GM23248 (cell line): ENCODE data around the gene GLI1. TPM values are rescaled to one million over a fixed set of nuclear protein-coding genes. Genes with fewer than 3 reads are reported as not detected.

Source experiments
- DNase-seq: peaks from one replicate; pipeline ENCODE4 v3.0.0-alpha.2; 2015
- H2AFZ ChIP-seq: fragments of 200-600 bp; sonication (generic); 2 replicates; pipeline ENCODE4 v1.6.1; 2016; ENCODE audit warnings: antibody characterized with exemption
- H3F3A ChIP-seq: fragments of 200-600 bp; sonication (generic); 2 replicates; pipeline ENCODE4 v1.6.1; 2016; ENCODE audit warnings: mild to moderate bottlenecking, antibody characterized with exemption, mixed run types; ENCODE audit not compliant: insufficient read depth
- H3K27ac ChIP-seq: fragments of 200-600 bp; sonication (generic); 2 replicates; pipeline ENCODE4 v1.5.1; 2016; ENCODE audit warnings: mild to moderate bottlenecking
- H3K27me3 ChIP-seq: fragments of 200-600 bp; sonication (generic); replicated peaks from 2 replicates; pipeline ENCODE4 v1.6.1; 2016; ENCODE audit warnings: mild to moderate bottlenecking; ENCODE audit not compliant: insufficient read depth
- H3K36me3 ChIP-seq: fragments of 200-600 bp; sonication (generic); 2 replicates; pipeline ENCODE4 v1.6.1; 2016; ENCODE audit warnings: low read depth, mild to moderate bottlenecking
- H3K4me1 ChIP-seq: fragments of 200-600 bp; sonication (generic); 2 replicates; pipeline ENCODE4 v1.6.1; 2016; ENCODE audit warnings: mild to moderate bottlenecking; ENCODE audit not compliant: insufficient read depth
- H3K4me2 ChIP-seq: fragments of 200-600 bp; sonication (generic); one replicate; pipeline ENCODE4 v1.6.1; 2016; ENCODE audit warnings: mild to moderate bottlenecking; ENCODE audit not compliant: unreplicated experiment
- H3K4me3 ChIP-seq: fragments of 200-600 bp; sonication (generic); 2 replicates; pipeline ENCODE4 v1.5.1; 2016; ENCODE audit warnings: mild to moderate bottlenecking
- H3K79me2 ChIP-seq: fragments of 200-600 bp; sonication (generic); 2 replicates; pipeline ENCODE4 v1.6.1; 2016; ENCODE audit warnings: mild to moderate bottlenecking; ENCODE audit not compliant: insufficient read depth
- H3K9ac ChIP-seq: fragments of 200-600 bp; sonication (generic); 2 replicates; pipeline ENCODE4 v1.6.1; 2016; ENCODE audit warnings: mild to moderate bottlenecking
- H3K9me2 ChIP-seq: fragments of 200-600 bp; sonication (generic); 2 replicates; pipeline ENCODE4 v1.6.1; 2016; ENCODE audit warnings: mixed run types, mild to moderate bottlenecking, moderate library complexity; ENCODE audit not compliant: insufficient read depth
- H3K9me3 ChIP-seq: fragments of 200-600 bp; sonication (generic); one replicate; pipeline ENCODE4 v1.6.1; 2017; ENCODE audit warnings: low read depth
- H4K20me1 ChIP-seq: fragments of 200-600 bp; sonication (generic); 2 replicates; pipeline ENCODE4 v1.6.0; 2016; ENCODE audit not compliant: insufficient read depth
- EZH2 ChIP-seq: fragments of 200-600 bp; sonication (generic); IDR thresholded peaks from 2 replicates; pipeline ENCODE4 v1.6.1; 2018; ENCODE audit warnings: antibody characterized with exemption, mild to moderate bottlenecking; ENCODE audit not compliant: insufficient read depth, poor library complexity, severe bottlenecking
- EZH2phosphoT487 ChIP-seq: fragments of 200-600 bp; sonication (generic); IDR thresholded peaks from 2 replicates; pipeline ENCODE4 v1.6.1; 2018; ENCODE audit warnings: antibody characterized with exemption, moderate library complexity, mild to moderate bottlenecking, low read depth; ENCODE audit not compliant: insufficient read depth
- WGBS, 2 experiments: methylation state at CpG; one replicate each; pipeline ENCODE4 v1.1.6; 2015 to 2017; ENCODE audit warnings: low lambda C conversion rate in 2 of 2, low coverage in 1 of 2; ENCODE audit errors: missing lambda C conversion rate in 2 of 2; 5-methylcytosine and 5-hydroxymethylcytosine counted together
- in situ Hi-C: fragments of 300-500 bp; cut with MboI; formaldehyde crosslinking; loops from 2 replicates; pipeline ENCODE4 v1.15.0; 2020
- polyA plus RNA-seq: library from polyadenylated mRNA; unstranded; fragments of >200 nt; fragmentation: Nextera tagmentation; extraction: Ambion mirVana; gene quantifications from 2 replicates; pipeline ENCODE4 v1.2.1, GENCODE V29; 2016
- total RNA-seq: library from RNA; depleted of rRNA; stranded (reverse); fragments of >200 nt; shearing (Covaris generic); gene quantifications from 2 replicates; pipeline ENCODE4 v1.2.3, GENCODE V29; 2014

The GLI1 gene
- total and polyA plus RNA-seq, 2 experiments from 2014 or later = 1.0 to 1.8 TPM

GRCh38 chr12:57462912-57463253 lies 3.3 kb downstream of the GLI1 start:
- WGBS, 2 experiments = 29 to 41% methylated on average over 5 of the region's 5 CpGs
- no peak overlapping the region for H3K27ac ChIP-seq
- H3K9me3 ChIP-seq = no peaks in the 10 kb centered on the region
- no peaks in the 10 kb centered on the region for H3K79me2 ChIP-seq
- H2AFZ ChIP-seq = peak overlapping the region; percentile 95; the same call in 1 of the 2 replicates
- H4K20me1 ChIP-seq = no peaks in the 10 kb centered on the region
- no peaks in the 10 kb centered on the region for H3K9me2 ChIP-seq
- peaks cover 10% of the 10 kb centered on the region for H3K4me1 ChIP-seq
- H3K27me3 ChIP-seq = no peaks in the 10 kb centered on the region
- in situ Hi-C loops = no loop called here
- H3K9ac ChIP-seq = no peak overlapping the region
- no peak for DNase-seq
- H3K4me2 ChIP-seq = peak overlapping the region; percentile 95
- H3K36me3 ChIP-seq = no peaks in the 10 kb centered on the region
- H3K4me3 ChIP-seq = no peak overlapping the region
- H3F3A ChIP-seq = peaks cover 3% of the 10 kb centered on the region; the same call in 1 of the 2 replicates
- TF ChIP-seq EZH2 (no peak), EZH2phosphoT487 (no peak)

DNA sequence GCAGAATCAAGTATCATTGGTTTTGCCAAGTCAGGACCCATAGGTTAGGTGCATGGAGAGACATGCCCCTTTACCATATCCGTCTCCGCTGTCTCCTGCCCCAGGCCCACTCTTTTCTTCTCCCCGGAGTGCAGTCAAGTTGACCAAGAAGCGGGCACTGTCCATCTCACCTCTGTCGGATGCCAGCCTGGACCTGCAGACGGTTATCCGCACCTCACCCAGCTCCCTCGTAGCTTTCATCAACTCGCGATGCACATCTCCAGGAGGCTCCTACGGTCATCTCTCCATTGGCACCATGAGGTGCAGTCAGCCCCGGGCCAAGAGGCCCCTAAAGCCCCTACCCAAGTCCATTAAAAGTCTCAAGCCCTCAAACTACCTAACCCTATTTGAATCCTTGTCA lies 5.0 kb downstream of the GLI1 start:
- WGBS, 2 experiments = 85 to 92% methylated on average over 12 of the region's 12 CpGs
- H3K4me1 ChIP-seq = no peaks in the 10 kb centered on the region
- H3K4me2 ChIP-seq = no peak overlapping the region
- H3K9me2 ChIP-seq = no peaks in the 10 kb centered on the region
- no peak overlapping the region for H3K4me3 ChIP-seq
- TF ChIP-seq EZH2 (no peak), EZH2phosphoT487 (no peak)
- H4K20me1 ChIP-seq = no peaks in the 10 kb centered on the region
- no peak for DNase-seq
- in situ Hi-C loops = no loop called here
- no peak overlapping the region for H2AFZ ChIP-seq
- H3K9ac ChIP-seq = no peak overlapping the region
- no peak overlapping the region for H3K27ac ChIP-seq
- no peaks in the 10 kb centered on the region for H3K36me3 ChIP-seq
- H3F3A ChIP-seq = peaks cover 3% of the 10 kb centered on the region; the same call in 1 of the 2 replicates
- no peaks in the 10 kb centered on the region for H3K27me3 ChIP-seq
- no peaks in the 10 kb centered on the region for H3K79me2 ChIP-seq
- no peaks in the 10 kb centered on the region for H3K9me3 ChIP-seq

DNA sequence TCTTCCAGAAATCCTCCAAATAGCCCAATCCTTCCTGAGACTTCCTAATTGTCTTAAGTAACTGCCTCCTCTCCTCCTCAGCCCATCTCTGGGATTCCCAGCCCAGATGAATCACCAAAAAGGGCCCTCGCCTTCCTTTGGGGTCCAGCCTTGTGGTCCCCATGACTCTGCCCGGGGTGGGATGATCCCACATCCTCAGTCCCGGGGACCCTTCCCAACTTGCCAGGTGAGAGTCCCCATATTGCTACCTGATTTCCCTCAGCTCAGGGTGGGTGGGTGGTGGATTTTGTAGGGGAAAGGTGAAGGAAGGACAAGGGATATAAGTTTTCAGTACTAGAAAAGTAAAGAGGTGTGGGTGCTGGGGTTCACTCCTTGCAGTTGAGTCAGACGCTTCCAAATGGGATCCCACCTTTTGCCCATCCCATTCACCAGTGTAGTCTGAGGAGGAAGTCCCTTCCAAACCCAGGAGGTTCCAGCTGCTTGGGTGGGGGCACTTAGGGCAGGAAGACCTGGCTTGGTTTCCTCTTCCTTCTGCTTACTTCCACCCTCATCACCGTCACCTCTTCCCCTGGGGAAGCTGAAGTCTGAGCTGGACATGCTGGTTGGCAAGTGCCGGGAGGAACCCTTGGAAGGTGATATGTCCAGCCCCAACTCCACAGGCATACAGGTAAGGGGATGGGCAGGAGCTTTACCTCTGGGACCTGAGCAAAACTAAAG lies 5.6 kb downstream of the GLI1 start:
- no peak for TF ChIP-seq EZH2
- no peak for TF ChIP-seq EZH2phosphoT487
- 86 to 93% methylated on average over 6 of the region's 6 CpGs for WGBS, 2 experiments
- H3F3A ChIP-seq = peaks cover 3% of the 10 kb centered on the region; the same call in 1 of the 2 replicates

GRCh38 chr12:57465747-57466505 lies 6.3 kb downstream of the GLI1 start:
- WGBS, 2 experiments = 78% methylated on average over 14 of the region's 14 CpGs
- H3K9me2 ChIP-seq = no peaks in the 10 kb centered on the region

More for the DNA sequence above, 5.6 kb downstream of the GLI1 start:
- no peaks in the 10 kb centered on the region for H4K20me1 ChIP-seq
- H3K79me2 ChIP-seq = no peaks in the 10 kb centered on the region
- no peaks in the 10 kb centered on the region for H3K9me2 ChIP-seq
- H3K9ac ChIP-seq = no peak overlapping the region
- in situ Hi-C loops = no loop called here
- no peak overlapping the region for H3K4me2 ChIP-seq
- H3K4me1 ChIP-seq = no peaks in the 10 kb centered on the region
- H3K27me3 ChIP-seq = no peaks in the 10 kb centered on the region
- H2AFZ ChIP-seq = no peak overlapping the region
- H3K4me3 ChIP-seq = no peak overlapping the region
- H3K36me3 ChIP-seq = no peaks in the 10 kb centered on the region
- no peaks in the 10 kb centered on the region for H3K9me3 ChIP-seq
- DNase-seq = no peak
- no peak overlapping the region for H3K27ac ChIP-seq

More at GRCh38 chr12:57465747-57466505, 6.3 kb downstream of the GLI1 start:
- Histone ChIP-seq H3K4me3 (no peak overlapping the region), H3K27me3 (no peaks in the 10 kb centered on the region), H3K9me3 (no peaks in the 10 kb centered on the region), H3K27ac (no peak overlapping the region), H3K4me2 (no peak overlapping the region), H3K9ac (no peak overlapping the region), H3K79me2 (no peaks in the 10 kb centered on the region), H3F3A (no peaks in the 10 kb centered on the region), H4K20me1 (no peaks in the 10 kb centered on the region), H3K36me3 (no peaks in the 10 kb centered on the region), H2AFZ (no peak overlapping the region), H3K4me1 (no peaks in the 10 kb centered on the region)
- TF ChIP-seq EZH2phosphoT487 = no peak
- TF ChIP-seq EZH2 = no peak
- no peak for DNase-seq
- in situ Hi-C loops = no loop called here
